Gastrocnemius medialis (tissue), 4 donors: ENCODE data around the gene SOX15.

Source experiments
- CTCF ChIP-seq, 5 experiments: fragments of 450-650 bp in 3 of 5; fragments of 200-600 bp in 2 of 5; sonication (generic) in 2 of 5; IDR thresholded peaks in 4 of 5; conservative IDR thresholded peaks in 1 of 5; 1 replicate in 4 of 5; 2 replicates in 1 of 5; pipeline ENCODE4 v1.5.1; 2016 to 2019; ENCODE audit warnings: antibody characterized with exemption in 5 of 5, mild to moderate bottlenecking in 3 of 5, moderate library complexity in 3 of 5
- POLR2A ChIP-seq, 2 donors: fragments of 450-650 bp; IDR thresholded peaks; one replicate each; pipeline ENCODE4 v1.6.1; 2017; ENCODE audit warnings: antibody characterized with exemption in 2 of 2, mild to moderate bottlenecking in 2 of 2, moderate library complexity in 2 of 2

DNA sequence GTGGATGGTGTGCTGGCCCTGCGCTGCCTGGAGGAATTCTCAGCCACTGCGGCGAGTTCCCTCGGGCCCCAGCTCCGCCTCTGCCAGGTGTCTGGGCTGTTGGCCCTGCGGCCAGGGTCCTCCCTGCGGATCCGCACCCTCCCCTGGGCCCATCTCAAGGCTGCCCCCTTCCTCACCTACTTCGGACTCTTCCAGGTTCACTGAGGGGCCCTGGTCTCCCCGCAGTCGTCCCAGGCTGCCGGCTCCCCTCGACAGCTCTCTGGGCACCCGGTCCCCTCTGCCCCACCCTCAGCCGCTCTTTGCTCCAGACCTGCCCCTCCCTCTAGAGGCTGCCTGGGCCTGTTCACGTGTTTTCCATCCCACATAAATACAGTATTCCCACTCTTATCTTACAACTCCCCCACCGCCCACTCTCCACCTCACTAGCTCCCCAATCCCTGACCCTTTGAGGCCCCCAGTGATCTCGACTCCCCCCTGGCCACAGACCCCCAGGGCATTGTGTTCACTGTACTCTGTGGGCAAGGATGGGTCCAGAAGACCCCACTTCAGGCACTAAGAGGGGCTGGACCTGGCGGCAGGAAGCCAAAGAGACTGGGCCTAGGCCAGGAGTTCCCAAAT, 32.6 kb downstream of the SOX15 start:
- TF ChIP-seq CTCF (IDR thresholded peaks at IDR 0.05 in 4 of 5, conservative IDR thresholded peaks at IDR 0.05 in 1 of 5) (no peak), POLR2A (IDR thresholded peaks at IDR 0.05) (no peak)
